ENCODE results near the gene TMEM43. TPM values are rescaled to one million over a fixed set of nuclear protein-coding genes. Genes with fewer than 3 reads are reported as not detected.

The TMEM43 gene
- total and polyA plus RNA-seq, 2 of the 13 experiments (the other 11 are each of a cell fraction or from before 2014, with no cell fraction given): 48.9 to 50.5 TPM

- TF ChIP-seq CENPT (CRISPR knock-in tag; IDR thresholded peaks at IDR 0.05; ENCODE audit: low read depth): no peak
- TF ChIP-seq, protein P1, sequence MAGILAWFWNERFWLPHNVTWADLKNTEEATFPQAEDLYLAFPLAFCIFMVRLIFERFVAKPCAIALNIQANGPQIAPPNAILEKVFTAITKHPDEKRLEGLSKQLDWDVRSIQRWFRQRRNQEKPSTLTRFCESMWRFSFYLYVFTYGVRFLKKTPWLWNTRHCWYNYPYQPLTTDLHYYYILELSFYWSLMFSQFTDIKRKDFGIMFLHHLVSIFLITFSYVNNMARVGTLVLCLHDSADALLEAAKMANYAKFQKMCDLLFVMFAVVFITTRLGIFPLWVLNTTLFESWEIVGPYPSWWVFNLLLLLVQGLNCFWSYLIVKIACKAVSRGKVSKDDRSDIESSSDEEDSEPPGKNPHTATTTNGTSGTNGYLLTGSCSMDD (CRISPR knock-in tag; IDR thresholded peaks at IDR 0.05): no peak
- TF ChIP-seq ZNF24 (IDR thresholded peaks at IDR 0.05): no peak
- TF ChIP-seq GABPB1 (CRISPR knock-in tag; IDR thresholded peaks at IDR 0.05): peak; percentile 89
- TF ChIP-seq MLLT10 (CRISPR knock-in tag; IDR thresholded peaks at IDR 0.05): no peak
- no peak for TF ChIP-seq ZNF7 (CRISPR knock-in tag; IDR thresholded peaks at IDR 0.05)
- TF ChIP-seq ZNF546 (CRISPR knock-in tag; conservative IDR thresholded peaks at IDR 0.05): 0 out of 2 replicates have a peak, but pooled peaks have one; percentile 41
- TF ChIP-seq NPAS2 (CRISPR knock-in tag; IDR thresholded peaks at IDR 0.05; ENCODE audit: borderline replicate concordance): no peak; the same call in 1 of the 2 replicates
- no peak for TF ChIP-seq TRIM22 (IDR thresholded peaks at IDR 0.05)
- TF ChIP-seq ZNF276 (CRISPR knock-in tag; IDR thresholded peaks at IDR 0.05; ENCODE audit: low read depth): no peak
- peak; percentile 67 for TF ChIP-seq ELF1 (CRISPR knock-in tag; IDR thresholded peaks at IDR 0.05)
- no peak for TF ChIP-seq ETV6 (CRISPR knock-in tag; conservative IDR thresholded peaks at IDR 0.05)
- peak; percentile 82 for TF ChIP-seq PHF8 (CRISPR knock-in tag; IDR thresholded peaks at IDR 0.05)
- no peak for TF ChIP-seq BCL6 (CRISPR knock-in tag; IDR thresholded peaks at IDR 0.05)
- TF ChIP-seq, protein P2, sequence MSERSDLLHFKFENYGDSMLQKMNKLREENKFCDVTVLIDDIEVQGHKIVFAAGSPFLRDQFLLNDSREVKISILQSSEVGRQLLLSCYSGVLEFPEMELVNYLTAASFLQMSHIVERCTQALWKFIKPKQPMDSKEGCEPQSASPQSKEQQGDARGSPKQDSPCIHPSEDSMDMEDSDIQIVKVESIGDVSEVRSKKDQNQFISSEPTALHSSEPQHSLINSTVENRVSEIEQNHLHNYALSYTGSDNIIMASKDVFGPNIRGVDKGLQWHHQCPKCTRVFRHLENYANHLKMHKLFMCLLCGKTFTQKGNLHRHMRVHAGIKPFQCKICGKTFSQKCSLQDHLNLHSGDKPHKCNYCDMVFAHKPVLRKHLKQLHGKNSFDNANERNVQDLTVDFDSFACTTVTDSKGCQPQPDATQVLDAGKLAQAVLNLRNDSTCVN (CRISPR knock-in tag; IDR thresholded peaks at IDR 0.05; ENCODE audit: borderline replicate concordance): no peak
- no peak for TF ChIP-seq ZNF280D (CRISPR knock-in tag; IDR thresholded peaks at IDR 0.05)
- TF ChIP-seq, protein P3, sequence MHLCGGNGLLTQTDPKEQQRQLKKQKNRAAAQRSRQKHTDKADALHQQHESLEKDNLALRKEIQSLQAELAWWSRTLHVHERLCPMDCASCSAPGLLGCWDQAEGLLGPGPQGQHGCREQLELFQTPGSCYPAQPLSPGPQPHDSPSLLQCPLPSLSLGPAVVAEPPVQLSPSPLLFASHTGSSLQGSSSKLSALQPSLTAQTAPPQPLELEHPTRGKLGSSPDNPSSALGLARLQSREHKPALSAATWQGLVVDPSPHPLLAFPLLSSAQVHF (CRISPR knock-in tag; IDR thresholded peaks at IDR 0.05): peak; percentile 20; the same call in 1 of the 2 replicates
- TF ChIP-seq ZNF292 (CRISPR knock-in tag; IDR thresholded peaks at IDR 0.05; ENCODE audit: borderline replicate concordance, low read depth): no peak
- TF ChIP-seq SSRP1 (CRISPR knock-in tag; IDR thresholded peaks at IDR 0.05): no peak
- no peak for TF ChIP-seq ELF4 (CRISPR knock-in tag; IDR thresholded peaks at IDR 0.05; ENCODE audit: borderline replicate concordance)
- peak; percentile 98 for TF ChIP-seq ZNF335 (CRISPR knock-in tag; IDR thresholded peaks at IDR 0.05)
Observed at GRCh38 chr3:14124615-14125192, at the start of gene TMEM43, which contains the start of gene CHCHD4 (continued).
